HepG2 (cell line): ENCODE results near the gene ATP9A. TPM values are rescaled to one million over a fixed set of nuclear protein-coding genes. Genes with fewer than 3 reads are reported as not detected.
A peak's percentile ranks its signal among the peaks of the same experiment; 100 is the strongest.

Experiments
- CSRNP1 ChIP-seq: sonication (generic); formaldehyde crosslinking; IDR thresholded peaks from 2 replicates; pipeline ENCODE4 v1.8.1; 2023; ENCODE audit warnings: mild to moderate bottlenecking, missing genetic modification reagents
- DBP ChIP-seq: sonication (generic); formaldehyde crosslinking; IDR thresholded peaks from 2 replicates; pipeline ENCODE4 v1.4.0; 2020; ENCODE audit warnings: missing genetic modification reagents; ENCODE audit errors: not compliant biosample characterization
- DZIP1 ChIP-seq: sonication (generic); formaldehyde crosslinking; IDR thresholded peaks from 2 replicates; pipeline ENCODE4 v1.5.0; 2020; ENCODE audit warnings: mild to moderate bottlenecking, missing genetic modification reagents
- ELF1 ChIP-seq: sonication (generic); formaldehyde crosslinking; IDR thresholded peaks from 2 replicates; pipeline ENCODE4 v1.4.0; 2020; ENCODE audit warnings: missing genetic modification reagents
- HIC2 ChIP-seq: sonication (generic); formaldehyde crosslinking; IDR thresholded peaks from 2 replicates; pipeline ENCODE4 v1.9.0; 2022; ENCODE audit warnings: low read depth, missing genetic modification reagents
- KLF15 ChIP-seq: sonication (generic); formaldehyde crosslinking; IDR thresholded peaks from 2 replicates; pipeline ENCODE4 v1.8.1; 2023; ENCODE audit warnings: borderline replicate concordance, mild to moderate bottlenecking, inconsistent platforms, missing genetic modification reagents, mixed read lengths
- NFIC ChIP-seq: IDR thresholded peaks from 2 replicates; pipeline ENCODE4 v1.6.1; 2012; ENCODE audit warnings: mild to moderate bottlenecking, low read length, inconsistent platforms
- SALL1 ChIP-seq: sonication (generic); formaldehyde crosslinking; IDR thresholded peaks from 2 replicates; pipeline ENCODE4 v1.8.0; 2022; ENCODE audit warnings: mild to moderate bottlenecking, missing genetic modification reagents
- TEF ChIP-seq: sonication (generic); formaldehyde crosslinking; IDR thresholded peaks from 2 replicates; pipeline ENCODE4 v1.5.0; 2020; ENCODE audit warnings: missing genetic modification reagents
- TFAP4 ChIP-seq: sonication (generic); IDR thresholded peaks from 2 replicates; pipeline ENCODE4 v1.6.1; 2016; ENCODE audit warnings: low read depth, borderline replicate concordance
- USF2 ChIP-seq, 2 experiments: sonication (generic) in 1 of 2; formaldehyde crosslinking in 1 of 2; IDR thresholded peaks; 2 replicates each; pipeline versions ENCODE4 v1.5.1 to v1.6.1; 2011 to 2020; ENCODE audit warnings: borderline replicate concordance in 1 of 2, low read depth in 1 of 2, low read length in 1 of 2, mild to moderate bottlenecking in 1 of 2, missing genetic modification reagents in 1 of 2, moderate library complexity in 1 of 2
- ZC3H13 ChIP-seq: sonication (generic); formaldehyde crosslinking; IDR thresholded peaks from 2 replicates; pipeline ENCODE4 v1.8.1; 2023; ENCODE audit warnings: mild to moderate bottlenecking, missing genetic modification reagents, moderate library complexity
- ZNF501 ChIP-seq: sonication (generic); formaldehyde crosslinking; IDR thresholded peaks from 2 replicates; pipeline ENCODE4 v1.5.1; 2020; ENCODE audit warnings: mild to moderate bottlenecking, moderate library complexity, missing genetic modification reagents
- ZNF547 ChIP-seq: sonication (generic); formaldehyde crosslinking; IDR thresholded peaks from 2 replicates; pipeline ENCODE4 v1.5.1; 2020; ENCODE audit warnings: mild to moderate bottlenecking, missing genetic modification reagents
- ZNF639 ChIP-seq: conservative IDR thresholded peaks from 2 replicates; pipeline ENCODE4 v1.6.1; 2018; ENCODE audit warnings: missing genetic modification reagents
- polyA plus RNA-seq, 8 experiments: library from polyadenylated mRNA; depleted of rRNA in 3 of 8; stranded (reverse) in 7 of 8; unstranded in 1 of 8; fragments of >200 nt; fragmentation: Illumina TruSeq in 4 of 8; extraction: Trizol in 4 of 8; gene quantifications; 2 replicates each; pipeline versions ENCODE4 v1.2.1 to v1.2.3, GENCODE V29; 2011 to 2016; ENCODE audit warnings: low read depth in 4 of 8, missing spikeins in 1 of 8, mixed read lengths in 1 of 8; ENCODE audit not compliant: insufficient read depth in 1 of 8
- total RNA-seq, 5 experiments: library from RNA; depleted of rRNA; stranded (reverse); fragments of >200 nt; fragmentation: Illumina TruSeq; extraction: Trizol; gene quantifications; 2 replicates each; pipeline ENCODE4 v1.2.3, GENCODE V29; 2016; ENCODE audit warnings: low read depth in 1 of 5

ATP9A gene
- total and polyA plus RNA-seq, 2 of the 13 experiments (the other 11 are each of a cell fraction or from before 2014, with no cell fraction given): 11.8 to 18.5 TPM

GRCh38 chr20:51661609-51662178, 106.5 kb downstream of the ATP9A start (continued):
- TF ChIP-seq HIC2 (CRISPR knock-in tag): no peak
- TF ChIP-seq ZNF547: no peak
- no peak for TF ChIP-seq ZNF639 (CRISPR knock-in tag)
- peak; percentile 74 for TF ChIP-seq NFIC
- TF ChIP-seq KLF15 (CRISPR knock-in tag): no peak
- no peak for TF ChIP-seq CSRNP1 (CRISPR knock-in tag)
- no peak for TF ChIP-seq DZIP1 (CRISPR knock-in tag)
- no peak for TF ChIP-seq USF2 (IDR thresholded peaks at IDR 0.05; ENCODE audit: low read depth, low read length)
- TF ChIP-seq USF2 (CRISPR knock-in tag; IDR thresholded peaks at IDR 0.05; ENCODE audit: borderline replicate concordance): no peak
- 0 out of 2 replicates have a peak, but pooled peaks have one; percentile 14 for TF ChIP-seq ZNF501
- TF ChIP-seq TFAP4: peak; percentile 98
- no peak for TF ChIP-seq ZC3H13 (CRISPR knock-in tag)
- no peak for TF ChIP-seq ELF1 (CRISPR knock-in tag)
- TF ChIP-seq SALL1 (CRISPR knock-in tag): peak; percentile 55; the same call in 1 of the 2 replicates
- no peak for TF ChIP-seq TEF (CRISPR knock-in tag)
- no peak for TF ChIP-seq DBP (CRISPR knock-in tag)
